ENCODE measurements around the gene SSRP1. TPM values are rescaled to one million over a fixed set of nuclear protein-coding genes. Genes with fewer than 3 reads are reported as not detected.

The SSRP1 gene
- total and polyA plus RNA-seq, 2 of the 13 experiments (the other 11 are each of a cell fraction or from before 2014, with no cell fraction given): 93.6 to 129 TPM

DNA sequence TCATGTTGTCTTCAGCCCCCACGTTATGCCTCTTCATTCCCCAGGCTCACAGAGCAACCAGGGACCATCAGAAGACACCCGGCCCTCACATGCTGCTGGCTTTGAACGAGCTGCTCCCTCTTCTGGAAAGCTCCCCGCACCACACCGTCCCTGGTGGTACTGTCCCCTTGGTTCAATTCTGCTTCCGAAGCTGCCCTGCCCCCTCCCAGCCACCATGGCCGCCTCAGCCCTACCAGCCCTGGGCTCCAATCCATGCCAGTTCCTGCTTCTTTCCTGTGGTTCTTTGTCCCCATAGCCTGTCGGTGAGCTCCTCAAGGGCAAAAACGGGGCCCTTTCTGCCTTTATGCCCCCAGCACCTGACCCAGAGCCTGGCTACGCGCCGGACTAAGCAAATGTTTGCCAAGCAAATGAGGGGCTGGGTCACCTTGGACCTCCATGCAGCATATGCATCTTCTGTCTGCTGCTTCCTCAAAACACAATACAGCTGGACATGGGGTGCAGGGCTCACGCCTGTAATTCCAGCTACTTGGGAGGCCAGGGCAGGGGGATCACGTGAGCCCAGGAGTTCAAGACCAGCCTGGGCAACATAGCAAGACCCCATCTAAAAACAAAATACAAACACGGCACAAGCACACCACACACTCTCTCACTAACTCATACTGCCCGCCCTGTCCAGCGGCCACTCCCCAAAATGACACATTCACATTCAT is 32.3 kb downstream of the SSRP1 start:
- ATAC-seq (peak; percentile 24), FAIRE-seq (no peak), DNase-seq (ENCODE audit: low spot score) (no peak)
- Histone ChIP-seq H3K4me3 (replicated peaks in 1 of 3; ENCODE audit: insufficient read depth in 1 of 3, low read depth in 2 of 3, low read length in 3 of 3) (no peak overlapping the region), H3K9me3 (ENCODE audit: low read length) (peaks cover 7% of the 10 kb centered on the region; the same call in 1 of the 2 replicates), H3K79me2 (ENCODE audit: insufficient read depth, low read length) (peaks cover 6% of the 10 kb centered on the region), H3K27me3 (ENCODE audit: control insufficient read depth in 1 of 2, insufficient read depth in 2 of 2, low read length in 2 of 2) (no peaks in the 10 kb centered on the region), H3K9ac (ENCODE audit: insufficient read depth, low read depth, low read length) (no peak overlapping the region), H3K27ac (ENCODE audit: extremely low read length, insufficient read depth, low read length) (no peak overlapping the region), H3K4me2 (ENCODE audit: low read depth, low read length) (no peak overlapping the region), H2AFZ (ENCODE audit: low read length) (no peak overlapping the region), H3K36me3 (replicated peaks in 1 of 2; ENCODE audit: control insufficient read depth in 1 of 2, insufficient read depth in 2 of 2, low read length in 2 of 2) (peaks cover 19 to 46% of the 10 kb centered on the region in 2 experiments; a peak in 4 of 5 replicates), H3K4me1 (ENCODE audit: insufficient read depth, low read length) (peaks cover 53% of the 10 kb centered on the region), H4K20me1 (ENCODE audit: insufficient read depth, low read length) (no peaks in the 10 kb centered on the region)
- no TSS peak for BruUV-seq (replicated peaks)
- ChIA-PET CTCF (ENCODE audit: low intra/inter-chr PET ratio, low total read pairs) (no interaction called here), POLR2A (no interaction called here)
- in situ Hi-C loops (cut with HindIII; ENCODE audit: extremely low pct_ligation_motif_present, low pct_unique_long_range_greater_than_20kb): no loop called here
- intact Hi-C loops (cut with micrococcal nuclease; ENCODE audit: unreplicated experiment): no loop called here
- WGBS (ENCODE audit: low lambda C conversion rate): 94% methylated on average over 13 of the region's 17 CpGs
- TF ChIP-seq HDAC2 (CRISPR knock-in tag; IDR thresholded peaks at IDR 0.05) (no peak), ZNF121 (CRISPR knock-in tag; IDR thresholded peaks at IDR 0.05) (peak; percentile 84), TBP (CRISPR knock-in tag; IDR thresholded peaks at IDR 0.05) (no peak)
- TF ChIP-seq, protein P1, sequence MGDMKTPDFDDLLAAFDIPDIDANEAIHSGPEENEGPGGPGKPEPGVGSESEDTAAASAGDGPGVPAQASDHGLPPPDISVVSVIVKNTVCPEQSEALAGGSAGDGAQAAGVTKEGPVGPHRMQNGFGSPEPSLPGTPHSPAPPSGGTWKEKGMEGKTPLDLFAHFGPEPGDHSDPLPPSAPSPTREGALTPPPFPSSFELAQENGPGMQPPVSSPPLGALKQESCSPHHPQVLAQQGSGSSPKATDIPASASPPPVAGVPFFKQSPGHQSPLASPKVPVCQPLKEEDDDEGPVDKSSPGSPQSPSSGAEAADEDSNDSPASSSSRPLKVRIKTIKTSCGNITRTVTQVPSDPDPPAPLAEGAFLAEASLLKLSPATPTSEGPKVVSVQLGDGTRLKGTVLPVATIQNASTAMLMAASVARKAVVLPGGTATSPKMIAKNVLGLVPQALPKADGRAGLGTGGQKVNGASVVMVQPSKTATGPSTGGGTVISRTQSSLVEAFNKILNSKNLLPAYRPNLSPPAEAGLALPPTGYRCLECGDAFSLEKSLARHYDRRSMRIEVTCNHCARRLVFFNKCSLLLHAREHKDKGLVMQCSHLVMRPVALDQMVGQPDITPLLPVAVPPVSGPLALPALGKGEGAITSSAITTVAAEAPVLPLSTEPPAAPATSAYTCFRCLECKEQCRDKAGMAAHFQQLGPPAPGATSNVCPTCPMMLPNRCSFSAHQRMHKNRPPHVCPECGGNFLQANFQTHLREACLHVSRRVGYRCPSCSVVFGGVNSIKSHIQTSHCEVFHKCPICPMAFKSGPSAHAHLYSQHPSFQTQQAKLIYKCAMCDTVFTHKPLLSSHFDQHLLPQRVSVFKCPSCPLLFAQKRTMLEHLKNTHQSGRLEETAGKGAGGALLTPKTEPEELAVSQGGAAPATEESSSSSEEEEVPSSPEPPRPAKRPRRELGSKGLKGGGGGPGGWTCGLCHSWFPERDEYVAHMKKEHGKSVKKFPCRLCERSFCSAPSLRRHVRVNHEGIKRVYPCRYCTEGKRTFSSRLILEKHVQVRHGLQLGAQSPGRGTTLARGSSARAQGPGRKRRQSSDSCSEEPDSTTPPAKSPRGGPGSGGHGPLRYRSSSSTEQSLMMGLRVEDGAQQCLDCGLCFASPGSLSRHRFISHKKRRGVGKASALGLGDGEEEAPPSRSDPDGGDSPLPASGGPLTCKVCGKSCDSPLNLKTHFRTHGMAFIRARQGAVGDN (CRISPR knock-in tag; IDR thresholded peaks at IDR 0.05): peak; percentile 30; the same call in 1 of the 2 replicates
- TF ChIP-seq, protein P2, sequence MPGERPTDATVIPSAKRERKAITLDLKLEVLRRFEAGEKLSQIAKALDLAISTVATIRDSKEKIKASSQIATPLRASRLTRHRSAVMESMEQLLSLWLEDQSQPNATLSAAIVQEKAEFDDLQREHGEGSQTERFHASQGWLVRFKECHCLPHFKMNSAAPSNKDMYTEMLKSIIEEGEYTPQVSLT (CRISPR knock-in tag; IDR thresholded peaks at IDR 0.05; ENCODE audit: borderline replicate concordance, low read depth): no peak

Data from HepG2 (cell line).